GM21825 (cell line): ENCODE measurements around the gene KLK15.
"Not testable (repeated sequence)": the region's sequence is repeated elsewhere in the genome, so short reads cannot be mapped to it uniquely, and the experiment has no call there.

ENCODE experiments used
- ATAC-seq: cut with Tn5 transposase; IDR thresholded peaks from one replicate; pipeline ENCODE4 v1.9.1; 2021; ENCODE audit warnings: mild to moderate bottlenecking, moderate library complexity; ENCODE audit not compliant: unreplicated experiment

The KLK15 gene

GRCh38 chr19:50797781-50798658, 35.4 kb downstream of the KLK15 start:
- ATAC-seq = no peak

- no peak for ATAC-seq
Observed at GRCh38 chr19:50797429-50797780, 36.0 kb downstream of the KLK15 start.

- ATAC-seq = no peak
Observed at GRCh38 chr19:50796634-50797428, 36.5 kb downstream of the KLK15 start.

GRCh38 chr19:50796128-50796633, 37.2 kb downstream of the KLK15 start:
- no peak for ATAC-seq

- no peak for ATAC-seq
Observed at GRCh38 chr19:50795664-50796073, 37.7 kb downstream of the KLK15 start.

GRCh38 chr19:50794876-50795663, 38.3 kb downstream of the KLK15 start:
- no peak for ATAC-seq

- ATAC-seq = no peak
Observed at GRCh38 chr19:50794074-50794875, 39.1 kb downstream of the KLK15 start.

- ATAC-seq = no peak
Observed at GRCh38 chr19:50793558-50794065, 39.8 kb downstream of the KLK15 start.

GRCh38 chr19:50792272-50793250, 40.8 kb downstream of the KLK15 start:
- ATAC-seq = no peak

GRCh38 chr19:50791594-50792271, 41.6 kb downstream of the KLK15 start:
- no peak for ATAC-seq

GRCh38 chr19:50790922-50791467, 42.4 kb downstream of the KLK15 start:
- ATAC-seq = no peak

- no peak for ATAC-seq
Observed at GRCh38 chr19:50790396-50790795, 43.0 kb downstream of the KLK15 start, which contains the start of gene ACP4. TSS of gene ACP4 (plus strand) at chr19:50790415. CDS start at chr19:50790415, 0 bp downstream.

- ATAC-seq = no peak
Observed at GRCh38 chr19:50785329-50785728, 48.0 kb downstream of the KLK15 start.

GRCh38 chr19:50784710-50785109, 48.7 kb downstream of the KLK15 start:
- no peak for ATAC-seq

- not testable (repeated sequence) for ATAC-seq
Observed at GRCh38 chr19:50783848-50784152, 49.6 kb downstream of the KLK15 start.

GRCh38 chr19:50780753-50781435, 52.5 kb downstream of the KLK15 start:
- ATAC-seq = no peak
